ENCODE results near the gene MYCBPAP.

Gene MYCBPAP

GRCh38 chr17:50499721-50500120, 8.5 kb upstream of the MYCBPAP start:
- H3K9me3 ChIP-seq: no peaks in the 10 kb centered on the region
- DNase-seq: no peak
- no peak overlapping the region for H3K4me3 ChIP-seq (ENCODE audit: low read depth, low read length)
- no peaks in the 10 kb centered on the region for H3K27me3 ChIP-seq
- no peaks in the 10 kb centered on the region for H3K36me3 ChIP-seq
- H3K4me1 ChIP-seq: no peaks in the 10 kb centered on the region
- no peak for TF ChIP-seq CTCF (IDR thresholded peaks at IDR 0.05; ENCODE audit: low read depth, low read length)

- no peaks in the 10 kb centered on the region for H3K27me3 ChIP-seq
- H3K4me3 ChIP-seq (ENCODE audit: low read depth, low read length): no peak overlapping the region
- H3K4me1 ChIP-seq: no peaks in the 10 kb centered on the region
- no peak for DNase-seq
- TF ChIP-seq CTCF (IDR thresholded peaks at IDR 0.05; ENCODE audit: low read depth, low read length): peak; percentile 60
- no peaks in the 10 kb centered on the region for H3K36me3 ChIP-seq
- no peaks in the 10 kb centered on the region for H3K9me3 ChIP-seq
These were observed 7.2 kb upstream of the MYCBPAP start for GRCh38 chr17:50501054-50501453.

GRCh38 chr17:50502301-50502990, 5.8 kb upstream of the MYCBPAP start:
- Histone ChIP-seq H3K9me3 (no peaks in the 10 kb centered on the region), H3K27me3 (no peaks in the 10 kb centered on the region), H3K4me1 (no peaks in the 10 kb centered on the region), H3K36me3 (no peaks in the 10 kb centered on the region), H3K4me3 (ENCODE audit: low read depth, low read length) (no peak overlapping the region)
- TF ChIP-seq CTCF (IDR thresholded peaks at IDR 0.05; ENCODE audit: low read depth, low read length): no peak
- no peak for DNase-seq

- H3K27me3 ChIP-seq: no peaks in the 10 kb centered on the region
- H3K9me3 ChIP-seq: no peaks in the 10 kb centered on the region
- no peak for DNase-seq
- H3K4me3 ChIP-seq (ENCODE audit: low read depth, low read length): no peak overlapping the region
- TF ChIP-seq CTCF (IDR thresholded peaks at IDR 0.05; ENCODE audit: low read depth, low read length): no peak
- peaks cover under 1% of the 10 kb centered on the region; the same call in 1 of the 2 replicates for H3K4me1 ChIP-seq
- no peaks in the 10 kb centered on the region for H3K36me3 ChIP-seq
These were observed 2.6 kb upstream of the MYCBPAP start for GRCh38 chr17:50505591-50506130.

GRCh38 chr17:50506298-50506697, 1.9 kb upstream of the MYCBPAP start:
- H3K27me3 ChIP-seq: no peaks in the 10 kb centered on the region
- H3K4me1 ChIP-seq: peaks cover 7% of the 10 kb centered on the region
- no peaks in the 10 kb centered on the region for H3K9me3 ChIP-seq
- no peaks in the 10 kb centered on the region for H3K36me3 ChIP-seq
- no peak overlapping the region for H3K4me3 ChIP-seq (ENCODE audit: low read depth, low read length)
- no peak for TF ChIP-seq CTCF (IDR thresholded peaks at IDR 0.05; ENCODE audit: low read depth, low read length)
- DNase-seq: no peak
